Calu3 (cell line): ENCODE data around the gene ARIH1. TPM values are rescaled to one million over a fixed set of nuclear protein-coding genes. Genes with fewer than 3 reads are reported as not detected.
"Not testable (repeated sequence)": the region's sequence is repeated elsewhere in the genome, so short reads cannot be mapped to it uniquely, and the experiment has no call there.

ENCODE experiments used
- BruUV-seq: library from RNA; stranded (reverse); fragments of 400-500 nt; replicated peaks from 2 replicates; lab custom pipeline; 2021; lab: Mats Ljungman, UMichigan
- CTCF ChIA-PET: fragments of 300-600 bp; sonication (Branson Sonifier 250); formaldehyde crosslinking; loops from one replicate; lab custom pipeline; 2022; ENCODE audit warnings: antibody characterized with exemption; lab: Charles Lee
- DNase-seq: peaks from one replicate; pipeline ENCODE4 v3.0.0; 2022
- H3K27ac Mint-ChIP-seq: one replicate; pipeline ENCODE4 v1.8.0; 2022; ENCODE audit warnings: mixed read lengths; ENCODE audit not compliant: unreplicated experiment
- H3K27me3 Mint-ChIP-seq: one replicate; pipeline ENCODE4 v1.8.0; 2022; ENCODE audit warnings: mixed read lengths; ENCODE audit not compliant: unreplicated experiment
- H3K36me3 Mint-ChIP-seq: one replicate; pipeline ENCODE4 v1.8.0; 2022; ENCODE audit warnings: mild to moderate bottlenecking, moderate library complexity, mixed read lengths; ENCODE audit not compliant: insufficient read depth, unreplicated experiment
- H3K4me1 Mint-ChIP-seq: one replicate; pipeline ENCODE4 v1.8.0; 2022; ENCODE audit warnings: mild to moderate bottlenecking, low read depth, mixed read lengths; ENCODE audit not compliant: unreplicated experiment
- H3K4me3 Mint-ChIP-seq: one replicate; pipeline ENCODE4 v1.8.0; 2022; ENCODE audit warnings: mild to moderate bottlenecking, low read depth, moderate library complexity, mixed read lengths; ENCODE audit not compliant: unreplicated experiment
- H3K9me3 Mint-ChIP-seq: one replicate; pipeline ENCODE4 v1.8.0; 2022; ENCODE audit warnings: low read depth, mixed read lengths; ENCODE audit not compliant: unreplicated experiment
- CTCF ChIP-seq: fragments of 200-600 bp; IDR thresholded peaks from one replicate; pipeline ENCODE4 v1.8.0; 2022; ENCODE audit warnings: antibody characterized with exemption; ENCODE audit not compliant: unreplicated experiment
- intact Hi-C: fragments of 100-400 bp; cut with micrococcal nuclease; formaldehyde crosslinking; loops from one replicate; pipeline ENCODE4 v1.10.0; 2022; ENCODE audit not compliant: unreplicated experiment
- total RNA-seq: library from RNA; stranded (reverse); gene quantifications from 2 replicates; pipeline ENCODE4 v1.2.3, GENCODE V29; 2022

ARIH1 gene
- total RNA-seq, 1 experiment from 2014 or later, result 179 TPM

GRCh38 chr15:72616491-72617210, 142.5 kb downstream of the ARIH1 start:
- no peak for DNase-seq
- no TSS peak for BruUV-seq
- intact Hi-C loops, result no loop called here
- no peak for TF ChIP-seq CTCF
- H3K9me3 Mint-ChIP-seq, result no peaks in the 10 kb centered on the region
- H3K4me3 Mint-ChIP-seq, result no peak overlapping the region
- H3K27ac Mint-ChIP-seq, result no peak overlapping the region
- no peaks in the 10 kb centered on the region for H3K27me3 Mint-ChIP-seq
- H3K36me3 Mint-ChIP-seq, result no peaks in the 10 kb centered on the region
- CTCF ChIA-PET, result interaction anchor here (0.7 kb wide), 1 partner anchor 62 kb away, joined by 3 read pairs; no protein-coding TSS in a partner anchor
- H3K4me1 Mint-ChIP-seq, result no peaks in the 10 kb centered on the region

- BruUV-seq, DNase-seq, H3K27ac Mint-ChIP-seq, H3K4me3 Mint-ChIP-seq, H3K36me3 Mint-ChIP-seq, intact Hi-C loops, H3K4me1 Mint-ChIP-seq, H3K27me3 Mint-ChIP-seq, CTCF ChIA-PET, H3K9me3 Mint-ChIP-seq: not testable (repeated sequence)
Observed at GRCh38 chr15:72623854-72624253, 149.7 kb downstream of the ARIH1 start.

GRCh38 chr15:72626153-72626552, 152.0 kb downstream of the ARIH1 start:
- BruUV-seq, H3K4me3 Mint-ChIP-seq, intact Hi-C loops, CTCF ChIA-PET, H3K9me3 Mint-ChIP-seq, H3K4me1 Mint-ChIP-seq, H3K27ac Mint-ChIP-seq, DNase-seq, H3K36me3 Mint-ChIP-seq, H3K27me3 Mint-ChIP-seq: not testable (repeated sequence)

GRCh38 chr15:72628249-72629067, 154.3 kb downstream of the ARIH1 start:
- H3K27me3 Mint-ChIP-seq, H3K27ac Mint-ChIP-seq, H3K4me3 Mint-ChIP-seq, H3K36me3 Mint-ChIP-seq, intact Hi-C loops, BruUV-seq, H3K9me3 Mint-ChIP-seq, H3K4me1 Mint-ChIP-seq, CTCF ChIA-PET: not testable (repeated sequence)
- peak; percentile 41 for DNase-seq
- peak; percentile 33 for TF ChIP-seq CTCF

GRCh38 chr15:72629068-72629570, 155.0 kb downstream of the ARIH1 start:
- H3K4me1 Mint-ChIP-seq, CTCF ChIA-PET, H3K27ac Mint-ChIP-seq, H3K27me3 Mint-ChIP-seq, DNase-seq, H3K9me3 Mint-ChIP-seq, BruUV-seq, intact Hi-C loops, H3K36me3 Mint-ChIP-seq, H3K4me3 Mint-ChIP-seq: not testable (repeated sequence)

- intact Hi-C loops, H3K36me3 Mint-ChIP-seq, H3K27ac Mint-ChIP-seq, BruUV-seq, CTCF ChIA-PET, H3K4me3 Mint-ChIP-seq, H3K4me1 Mint-ChIP-seq, H3K27me3 Mint-ChIP-seq, H3K9me3 Mint-ChIP-seq: not testable (repeated sequence)
- peak; percentile 86 for DNase-seq
Observed at GRCh38 chr15:72636519-72637282, 162.6 kb downstream of the ARIH1 start.

GRCh38 chr15:72639759-72640483, 165.8 kb downstream of the ARIH1 start:
- BruUV-seq, H3K27ac Mint-ChIP-seq, H3K27me3 Mint-ChIP-seq, H3K9me3 Mint-ChIP-seq, DNase-seq, intact Hi-C loops, H3K36me3 Mint-ChIP-seq, H3K4me3 Mint-ChIP-seq, CTCF ChIA-PET, H3K4me1 Mint-ChIP-seq: not testable (repeated sequence)
